Stimulated activated CD4-positive, alpha-beta T cell treated with anti-CD3 and anti-CD28 coated beads, Interleukin-4, amount 100 ng/mL, for 48 hours (primary cell): Measurements from ENCODE around the gene FADS1.

ENCODE experiments used
- DNase-seq, 2 donors: peaks; one replicate each; pipeline ENCODE4 v3.0.0-alpha.2; 2020; ENCODE audit warnings: low read depth in 2 of 2

Gene FADS1

GRCh38 chr11:61778357-61778886, 38.4 kb downstream of the FADS1 start:
- no peak for DNase-seq

GRCh38 chr11:61777234-61778090, 39.3 kb downstream of the FADS1 start:
- peak; percentile 40 to 54 for DNase-seq

DNA sequence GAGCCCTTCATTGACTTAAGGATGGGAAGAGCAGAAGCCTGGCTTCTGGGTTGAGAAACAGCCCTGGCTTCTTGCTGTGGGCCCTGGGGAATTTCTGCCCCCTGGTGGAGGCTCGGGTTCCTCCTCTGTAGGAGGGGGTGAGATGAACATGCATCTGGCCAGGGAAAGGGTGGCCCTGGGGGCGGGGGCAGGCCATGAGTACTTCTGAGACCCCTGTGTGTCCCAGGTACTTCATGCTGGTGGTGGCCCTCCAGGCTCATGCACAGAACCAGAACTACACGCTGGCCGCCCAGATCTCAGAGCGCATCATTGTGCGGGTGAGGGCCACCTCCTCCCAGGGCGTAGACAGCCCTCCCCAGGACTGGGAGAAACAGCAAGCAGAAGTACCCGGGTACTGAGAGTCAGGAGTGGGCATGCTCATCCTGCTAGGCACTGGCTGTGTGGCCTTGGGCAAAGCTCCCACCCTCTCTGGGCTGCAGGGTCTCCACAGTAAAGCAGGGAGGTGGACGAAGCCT, 40.2 kb downstream of the FADS1 start:
- DNase-seq = peak; percentile 61 to 71

GRCh38 chr11:61775606-61776554, 40.9 kb downstream of the FADS1 start:
- DNase-seq = no peak

GRCh38 chr11:61775106-61775505, 41.7 kb downstream of the FADS1 start:
- DNase-seq = no peak

GRCh38 chr11:61774411-61774810, 42.4 kb downstream of the FADS1 start:
- DNase-seq = no peak

DNA sequence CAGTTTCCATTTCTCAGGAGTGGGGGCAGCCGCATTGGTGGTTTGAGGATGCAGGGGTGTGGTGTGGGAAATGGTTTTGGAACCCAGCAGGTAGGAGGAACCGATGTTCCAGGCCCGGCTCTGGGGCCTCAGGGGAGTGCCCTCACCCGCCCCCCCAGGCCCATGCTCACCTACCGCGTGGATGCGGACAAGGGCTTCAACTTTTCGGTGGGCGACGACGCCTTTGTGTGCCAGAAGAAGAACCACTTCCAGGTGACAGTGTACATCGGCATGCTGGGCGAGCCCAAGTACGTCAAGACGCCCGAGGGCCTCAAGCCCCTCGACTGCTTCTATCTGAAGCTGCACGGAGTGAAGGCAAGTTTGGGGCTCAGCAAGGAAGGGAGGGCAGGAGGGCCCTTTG, 43.0 kb downstream of the FADS1 start:
- DNase-seq = no peak

GRCh38 chr11:61773356-61773755, 43.4 kb downstream of the FADS1 start:
- DNase-seq = no peak

- DNase-seq = no peak
Observed at GRCh38 chr11:61771985-61772455, 44.8 kb downstream of the FADS1 start.

DNA sequence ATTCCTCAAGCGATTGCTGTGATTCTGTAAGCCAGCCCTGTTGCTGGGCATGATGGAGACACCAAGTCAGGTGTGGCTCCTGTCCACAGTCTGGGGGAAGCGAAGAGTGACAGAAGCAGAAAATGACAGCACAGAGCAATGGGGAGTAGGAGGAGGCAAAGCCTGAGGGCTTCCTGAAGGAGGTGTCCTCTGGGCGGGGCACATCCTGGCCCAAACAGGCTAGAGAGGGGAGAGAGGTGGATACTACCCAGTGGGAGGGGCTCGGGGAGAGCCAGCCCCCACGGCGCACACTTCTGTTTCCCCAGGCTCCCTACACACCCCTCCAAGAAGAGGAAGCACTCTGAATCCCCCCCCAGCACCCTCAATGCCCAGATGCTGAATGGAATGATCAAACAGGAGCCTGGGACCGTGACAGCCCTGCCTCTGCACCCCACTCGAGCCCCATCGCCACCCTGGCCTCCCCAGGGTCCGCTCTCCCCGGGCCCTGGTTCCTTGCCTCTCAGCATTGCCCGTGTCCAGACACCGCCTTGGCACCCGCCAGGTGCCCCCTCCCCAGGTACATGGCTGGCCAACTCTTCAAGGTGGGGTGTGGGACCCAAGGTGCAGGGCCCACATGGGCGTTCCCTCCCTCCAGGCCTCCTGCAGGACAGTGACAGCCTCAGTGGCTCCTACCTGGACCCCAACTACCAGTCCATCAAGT, 45.5 kb downstream of the FADS1 start:
- no peak for DNase-seq

DNA sequence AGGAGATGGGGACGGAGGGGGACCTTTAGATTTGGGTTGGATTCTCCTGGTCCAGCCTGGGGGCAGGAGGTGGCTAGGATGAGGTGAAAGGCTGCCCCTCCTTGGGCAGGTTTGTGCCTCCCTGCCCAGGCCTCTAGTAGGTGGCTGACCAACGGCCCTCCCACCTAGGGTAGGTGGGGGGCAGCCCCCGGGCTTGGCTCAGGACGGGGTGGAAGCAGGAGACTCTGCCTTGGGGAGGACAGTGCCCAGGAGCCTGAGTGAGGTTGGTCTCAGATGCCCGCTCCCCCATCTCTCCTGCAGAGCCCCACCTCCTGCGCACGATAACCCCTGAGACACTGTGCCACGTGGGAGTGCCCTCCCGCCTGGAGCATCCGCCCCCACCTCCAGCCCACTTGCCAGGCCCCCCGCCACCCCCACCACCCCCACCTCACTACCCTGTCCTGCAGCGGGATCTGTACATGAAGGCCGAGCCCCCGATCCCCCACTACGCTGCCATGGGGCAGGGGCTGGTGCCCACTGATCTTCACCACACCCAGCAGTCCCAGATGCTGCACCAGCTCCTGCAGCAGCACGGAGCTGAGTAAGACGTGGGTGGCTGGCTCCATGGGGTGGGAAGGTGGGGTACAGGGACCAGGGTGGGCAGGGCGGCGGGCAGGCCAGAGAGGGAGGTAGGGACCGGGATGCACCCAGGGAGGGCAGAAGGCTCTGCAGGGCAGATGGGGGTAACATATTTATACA, 46.7 kb downstream of the FADS1 start:
- DNase-seq = no peak

DNA sequence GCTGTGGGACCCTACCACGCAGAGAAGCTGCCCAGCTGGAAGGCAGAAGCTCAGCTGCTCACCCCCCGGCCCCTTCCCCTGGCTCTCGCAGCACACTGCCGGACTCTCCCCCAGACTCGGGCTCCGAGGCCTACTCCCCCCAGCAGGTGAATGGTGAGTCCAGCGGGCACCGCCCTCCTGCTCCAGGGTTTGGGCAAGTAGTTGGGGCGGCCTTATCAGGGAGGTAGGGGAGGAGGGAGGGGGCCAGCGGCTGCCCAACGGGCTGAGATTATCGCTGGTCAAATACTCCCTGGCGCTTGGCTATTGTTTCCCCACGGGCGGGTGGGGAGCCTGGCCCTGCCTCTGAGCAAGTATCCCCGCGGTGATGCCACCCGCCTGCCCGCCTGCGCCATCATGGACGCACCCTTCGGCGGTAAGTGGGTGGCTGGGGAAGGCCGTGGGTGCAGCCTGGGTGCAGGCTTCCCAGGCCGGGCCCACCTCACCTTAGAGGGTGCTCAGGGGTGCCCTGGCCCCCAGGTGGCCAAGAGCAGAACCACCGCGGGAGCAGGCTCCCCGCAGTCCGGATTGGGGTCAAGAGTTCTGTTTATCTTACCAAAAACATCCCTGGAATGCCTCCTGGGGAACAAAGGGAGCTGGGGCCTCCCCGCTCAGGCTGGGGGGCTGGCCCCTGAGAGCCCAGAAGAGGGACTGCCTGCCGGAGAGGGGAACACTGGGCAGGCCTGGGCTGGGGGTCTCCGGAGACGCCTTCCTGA, 47.5 kb downstream of the FADS1 start:
- DNase-seq = no peak

DNA sequence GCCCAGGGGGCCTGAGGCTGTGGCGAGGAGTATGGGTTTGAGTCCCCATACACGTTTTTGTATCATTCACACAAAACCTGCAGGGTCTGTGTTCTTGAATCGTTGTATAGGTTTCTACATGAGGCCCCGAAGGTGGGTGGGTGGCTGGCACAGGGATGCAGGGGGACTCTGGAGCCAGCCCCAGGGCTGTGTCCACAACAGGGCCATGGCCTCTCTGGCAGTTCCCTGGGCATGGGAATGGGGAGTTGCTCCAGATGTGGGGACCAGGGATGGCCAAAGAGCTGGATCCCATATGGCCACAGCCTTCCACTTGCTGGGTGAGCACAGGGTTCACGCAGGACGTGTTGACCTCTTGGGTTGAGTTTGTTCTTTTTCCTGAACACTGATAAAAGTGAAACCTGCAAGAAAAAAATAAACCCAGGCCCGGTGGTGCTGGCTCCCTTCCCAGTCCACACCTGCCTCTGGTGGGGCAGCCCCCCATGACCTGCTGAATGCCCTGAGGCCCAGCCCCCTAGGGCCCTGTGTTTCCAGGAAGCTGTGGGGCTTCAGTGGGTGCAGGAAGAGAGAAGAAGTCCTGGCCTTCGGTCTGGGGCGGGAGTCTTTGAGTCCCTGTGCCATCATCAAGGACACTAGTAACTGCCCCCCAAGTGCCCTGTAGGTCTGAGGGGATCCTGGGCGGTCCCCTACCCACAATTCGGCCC, 48.3 kb downstream of the FADS1 start:
- DNase-seq = no peak

GRCh38 chr11:61766353-61766841, 50.4 kb downstream of the FADS1 start:
- no peak for DNase-seq

DNA sequence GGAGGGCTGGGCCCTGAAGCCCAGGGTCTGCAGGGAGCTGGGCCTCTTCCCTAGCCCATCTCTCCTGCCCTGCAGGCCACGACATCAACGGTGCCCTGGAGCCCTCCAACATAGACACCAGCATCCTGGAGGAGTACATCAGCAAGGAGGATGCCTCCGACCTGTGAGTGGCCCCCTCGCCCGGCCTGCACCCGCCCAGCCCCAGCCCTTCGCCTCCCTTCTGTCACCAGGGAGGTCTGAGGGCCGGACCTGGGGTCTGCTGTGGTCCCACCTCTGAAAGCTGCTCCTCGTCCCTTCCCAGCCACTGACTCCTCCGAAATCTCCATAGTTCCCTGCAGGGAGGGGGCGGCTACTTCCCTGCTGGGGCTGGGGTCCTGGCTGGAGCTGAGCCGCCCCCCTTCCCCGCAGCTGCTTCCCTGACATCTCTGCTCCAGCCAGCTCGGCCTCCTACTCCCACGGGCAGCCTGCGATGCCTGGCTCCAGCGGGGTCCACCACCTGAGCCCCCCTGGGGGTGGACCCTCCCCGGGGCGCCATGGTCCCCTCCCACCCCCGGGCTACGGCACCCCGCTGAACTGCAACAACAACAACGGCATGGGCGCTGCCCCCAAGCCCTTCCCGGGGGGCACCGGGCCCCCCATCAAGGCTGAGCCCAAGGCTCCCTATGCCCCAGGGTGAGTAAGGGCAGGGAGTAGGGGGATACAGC, 51.1 kb downstream of the FADS1 start:
- DNase-seq = no peak

DNA sequence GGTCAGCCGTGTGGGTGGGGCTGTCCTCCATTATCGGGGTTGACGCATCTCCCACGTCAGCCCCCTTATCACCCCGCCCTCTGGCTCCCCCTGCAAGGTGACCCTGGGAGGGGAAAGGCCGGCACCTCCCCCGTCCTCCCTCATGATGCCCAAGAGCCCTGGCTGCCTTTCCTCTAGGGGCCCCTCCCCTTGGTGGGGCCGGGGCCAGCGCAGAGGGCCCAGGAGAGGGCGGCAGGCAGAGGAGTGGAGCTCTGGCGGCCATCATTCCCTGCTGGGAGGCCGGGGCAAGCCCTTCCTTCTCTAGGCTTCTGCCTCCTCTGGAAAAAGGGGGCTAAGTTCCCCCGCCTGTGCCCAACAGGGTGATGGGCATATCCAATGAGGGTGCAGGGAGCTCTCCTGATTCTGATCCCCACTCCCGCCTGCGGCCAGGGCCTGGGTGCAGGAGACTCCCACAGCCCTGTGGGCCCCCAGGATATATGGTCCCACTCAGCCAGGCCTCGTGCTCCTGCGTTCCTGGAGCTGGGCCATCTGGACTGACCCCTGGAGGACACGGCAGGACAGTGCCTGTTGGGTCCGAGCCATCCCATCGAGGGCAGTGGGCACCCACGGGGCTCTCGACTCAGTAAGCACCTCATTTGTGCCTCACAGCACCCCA, 52.1 kb downstream of the FADS1 start:
- no peak for DNase-seq

GRCh38 chr11:61763930-61764605, 52.7 kb downstream of the FADS1 start:
- DNase-seq = no peak
